VCaP (cell line): ENCODE measurements around the gene CREB3L2.
A peak's percentile ranks its signal among the peaks of the same experiment; 100 is the strongest.

Experiments used
- H3K27ac ChIP-seq: fragments of 450-650 bp; 2 replicates; pipeline ENCODE4 v1.5.1; 2017
- TF ChIP-seq, protein P1 (sequence below): fragments of 450-650 bp; conservative IDR thresholded peaks from 2 replicates; pipeline ENCODE4 v1.5.1; 2017; ENCODE audit warnings: mild to moderate bottlenecking, moderate library complexity

The CREB3L2 gene

DNA sequence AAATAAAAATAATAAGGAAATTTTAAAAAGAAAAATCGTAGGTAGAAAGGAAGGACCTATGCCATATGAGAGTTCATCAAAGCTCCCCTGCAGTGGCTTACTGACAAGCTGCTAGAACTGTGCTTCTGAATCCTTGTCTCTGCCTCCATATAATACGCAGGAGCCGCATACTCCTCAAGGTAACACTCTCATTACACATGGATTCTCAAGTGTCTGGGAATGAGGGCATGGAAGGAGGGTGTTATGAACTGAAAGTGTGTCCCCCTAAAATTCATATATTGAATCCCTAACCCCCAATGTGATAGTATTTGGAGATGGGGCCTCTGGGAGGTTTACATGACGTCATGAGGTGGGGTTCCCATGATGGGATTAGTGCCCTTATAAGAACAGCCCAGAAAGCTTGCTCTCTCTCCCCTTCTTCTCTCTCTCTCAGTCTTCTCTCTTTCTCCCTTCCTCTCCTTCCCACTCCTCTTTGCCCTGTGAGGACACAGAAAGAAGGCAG lies 35.2 kb downstream of the CREB3L2 start:
- H3K27ac ChIP-seq: no peak overlapping the region
- TF ChIP-seq, protein P1, sequence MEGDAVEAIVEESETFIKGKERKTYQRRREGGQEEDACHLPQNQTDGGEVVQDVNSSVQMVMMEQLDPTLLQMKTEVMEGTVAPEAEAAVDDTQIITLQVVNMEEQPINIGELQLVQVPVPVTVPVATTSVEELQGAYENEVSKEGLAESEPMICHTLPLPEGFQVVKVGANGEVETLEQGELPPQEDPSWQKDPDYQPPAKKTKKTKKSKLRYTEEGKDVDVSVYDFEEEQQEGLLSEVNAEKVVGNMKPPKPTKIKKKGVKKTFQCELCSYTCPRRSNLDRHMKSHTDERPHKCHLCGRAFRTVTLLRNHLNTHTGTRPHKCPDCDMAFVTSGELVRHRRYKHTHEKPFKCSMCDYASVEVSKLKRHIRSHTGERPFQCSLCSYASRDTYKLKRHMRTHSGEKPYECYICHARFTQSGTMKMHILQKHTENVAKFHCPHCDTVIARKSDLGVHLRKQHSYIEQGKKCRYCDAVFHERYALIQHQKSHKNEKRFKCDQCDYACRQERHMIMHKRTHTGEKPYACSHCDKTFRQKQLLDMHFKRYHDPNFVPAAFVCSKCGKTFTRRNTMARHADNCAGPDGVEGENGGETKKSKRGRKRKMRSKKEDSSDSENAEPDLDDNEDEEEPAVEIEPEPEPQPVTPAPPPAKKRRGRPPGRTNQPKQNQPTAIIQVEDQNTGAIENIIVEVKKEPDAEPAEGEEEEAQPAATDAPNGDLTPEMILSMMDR: no peak

DNA sequence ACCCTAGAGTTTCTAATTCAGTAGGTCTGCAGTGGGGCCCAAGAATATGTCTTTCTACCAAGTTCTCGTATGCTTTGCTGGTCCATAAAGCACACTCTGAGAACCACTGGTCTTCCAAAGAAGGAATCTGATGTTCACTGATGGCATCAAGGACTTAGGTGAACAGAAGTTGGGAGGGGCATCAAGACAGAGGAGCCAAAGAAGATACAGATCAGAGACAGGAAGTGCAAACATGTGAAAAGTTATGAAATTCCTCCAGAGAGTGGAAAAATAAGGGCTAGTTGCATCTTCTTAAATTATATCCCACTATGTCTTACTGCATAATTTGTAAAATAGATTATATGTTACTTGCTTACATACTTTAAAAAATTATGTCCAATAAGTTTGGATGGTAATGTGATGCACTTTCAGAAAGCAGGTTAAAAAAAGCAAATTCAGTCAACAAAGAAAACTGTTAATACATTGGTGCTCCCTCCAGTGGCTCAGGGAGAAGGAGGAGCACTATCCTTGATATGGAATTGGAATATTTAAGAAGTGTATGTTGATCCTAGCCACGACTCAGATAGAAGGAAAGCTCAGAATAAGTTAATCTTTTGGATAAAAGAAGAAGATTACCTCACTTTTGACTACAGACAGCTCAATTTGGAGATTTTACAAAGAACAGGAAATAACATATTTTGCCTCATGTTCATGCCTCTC lies 35.8 kb downstream of the CREB3L2 start:
- H3K27ac ChIP-seq: no peak overlapping the region
- TF ChIP-seq, protein P1: no peak

DNA sequence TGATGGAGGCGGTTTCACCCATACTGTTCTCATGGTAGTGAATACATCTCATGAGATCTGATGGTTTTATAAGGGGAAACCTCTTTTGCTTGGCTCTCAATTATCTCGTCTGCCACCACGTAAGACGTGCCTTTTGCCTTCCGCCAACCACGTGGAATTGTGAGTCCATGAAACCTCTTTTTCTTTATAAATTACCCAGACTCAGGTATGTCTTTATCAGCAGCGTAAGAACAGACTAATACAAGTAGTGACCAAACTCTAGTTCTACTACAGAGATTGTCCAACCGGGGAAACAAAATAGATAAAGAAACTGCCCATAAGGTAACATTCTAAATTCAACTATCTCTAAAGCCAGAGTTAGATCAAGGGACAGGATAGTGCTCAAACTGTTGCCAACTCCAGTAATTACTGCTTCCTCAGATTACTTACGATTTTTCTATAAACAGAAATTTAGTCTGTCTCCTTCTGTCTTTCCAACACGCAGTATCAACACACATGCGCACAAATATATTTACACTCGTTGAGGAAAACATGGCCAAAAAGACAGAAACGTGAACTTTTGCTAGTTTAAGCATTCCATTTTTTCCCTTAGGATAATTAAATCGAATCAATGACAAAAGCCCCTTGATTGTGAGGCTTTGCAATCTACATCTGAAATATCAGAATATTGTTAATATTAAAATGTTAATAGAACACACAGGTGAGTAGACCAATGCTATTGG lies 36.9 kb downstream of the CREB3L2 start:
- H3K27ac ChIP-seq: peak overlapping the region; percentile 75

DNA sequence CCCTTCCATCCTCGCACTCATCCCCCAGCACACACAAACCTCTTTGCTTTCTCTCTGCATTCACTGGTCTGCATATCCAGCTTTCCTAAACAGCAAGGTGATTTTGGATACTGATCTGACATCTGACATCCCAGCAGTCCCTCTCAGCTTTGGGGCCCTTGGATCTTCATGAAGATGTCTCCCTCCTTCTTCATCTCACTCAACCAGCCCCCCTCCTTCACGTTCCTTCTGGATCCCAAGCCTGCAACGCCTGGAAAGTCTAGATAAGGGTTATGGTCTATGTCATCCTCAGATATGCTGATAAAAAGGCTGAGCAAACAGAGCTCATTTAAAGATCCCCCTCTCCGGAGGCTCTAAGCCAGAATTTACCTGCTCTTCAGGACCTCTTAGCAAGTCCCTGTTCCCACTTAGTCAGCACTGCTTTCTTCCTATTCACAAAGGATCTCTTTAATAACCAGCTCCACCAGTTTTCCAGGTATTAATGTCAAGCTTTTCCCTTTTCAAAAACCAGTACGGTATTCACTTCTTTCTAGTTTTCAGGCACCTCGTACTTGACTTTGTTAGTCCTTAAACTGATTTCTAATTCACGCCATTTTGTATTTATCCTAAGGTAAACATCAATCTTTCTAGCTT lies 38.9 kb downstream of the CREB3L2 start:
- peak overlapping the region; percentile 75 for H3K27ac ChIP-seq
- TF ChIP-seq, protein P1: no peak

More for the DNA sequence above, 36.9 kb downstream of the CREB3L2 start:
- TF ChIP-seq, protein P1: no peak

DNA sequence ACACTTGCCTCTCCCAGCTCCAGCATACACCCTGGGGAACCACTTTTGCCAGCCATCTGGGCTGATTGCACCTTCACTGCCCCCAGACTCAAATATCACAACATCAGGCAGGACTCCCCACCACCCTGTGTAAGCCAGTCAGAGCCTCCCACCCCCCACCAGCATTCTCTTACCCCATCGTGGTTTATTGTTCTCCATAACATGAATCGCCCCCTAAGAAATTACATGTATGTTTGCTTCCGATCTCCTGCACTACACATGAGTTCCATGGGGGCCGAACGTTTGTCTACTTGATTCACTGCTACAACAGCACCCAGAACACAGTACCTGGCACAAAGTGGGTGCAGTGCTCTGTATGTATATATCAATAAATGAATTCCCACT lies 39.4 kb downstream of the CREB3L2 start:
- peak overlapping the region; percentile 75 for H3K27ac ChIP-seq
- TF ChIP-seq, protein P1: no peak

DNA sequence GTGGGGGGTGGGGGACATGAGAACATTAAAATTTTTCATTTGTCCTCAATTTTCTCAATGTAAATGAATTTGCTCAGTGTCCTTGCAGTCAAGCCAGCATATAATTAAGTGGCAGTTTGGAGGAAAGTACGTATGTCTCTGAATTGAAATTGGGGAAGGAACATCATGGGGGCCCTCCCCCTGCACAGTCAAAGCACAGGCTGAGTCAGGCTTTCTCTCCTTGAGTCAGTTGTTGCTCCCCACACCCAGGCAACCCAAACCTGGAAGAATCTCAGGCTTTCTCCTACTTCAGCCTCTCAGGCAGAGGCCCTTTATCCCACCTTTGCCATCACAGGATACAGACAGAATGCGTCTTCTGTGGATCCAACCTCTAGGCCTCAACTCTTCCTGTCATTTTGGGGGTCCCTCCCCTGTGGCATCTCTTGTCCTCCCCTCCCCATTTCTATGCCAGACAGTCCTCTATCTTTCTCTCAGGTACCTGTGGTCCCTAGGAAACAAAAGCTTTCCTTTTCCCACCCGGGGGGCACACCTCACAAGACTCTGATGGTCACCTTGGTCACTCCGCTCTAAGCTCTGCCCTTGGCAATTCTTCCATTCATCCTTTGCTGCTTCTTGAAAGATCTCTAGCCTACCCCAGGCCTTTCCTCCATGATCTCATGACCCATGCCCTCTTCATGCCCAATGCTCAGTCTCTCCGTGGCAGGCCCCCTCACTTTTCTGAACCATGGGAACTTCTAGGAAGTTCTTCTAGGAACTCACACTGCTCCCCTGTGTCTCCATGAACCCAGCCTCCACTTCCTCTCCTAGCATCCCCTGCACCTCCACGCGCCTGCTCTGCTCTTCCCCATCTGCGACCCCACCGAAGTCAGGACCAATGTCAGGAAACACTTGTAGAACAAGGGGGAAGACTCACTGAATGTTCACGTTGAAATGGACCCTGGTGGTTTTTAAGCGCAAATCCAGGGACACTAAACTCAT lies 40.4 kb downstream of the CREB3L2 start:
- TF ChIP-seq, protein P1: no peak
- H3K27ac ChIP-seq: peak overlapping the region; percentile 75
